GM23248 (cell line): ENCODE measurements around the gene FAM76A.

Experiments
- EZH2 ChIP-seq: fragments of 200-600 bp; sonication (generic); IDR thresholded peaks from 2 replicates; pipeline ENCODE4 v1.6.1; 2018; ENCODE audit warnings: antibody characterized with exemption, mild to moderate bottlenecking; ENCODE audit not compliant: insufficient read depth, poor library complexity, severe bottlenecking
- EZH2phosphoT487 ChIP-seq: fragments of 200-600 bp; sonication (generic); IDR thresholded peaks from 2 replicates; pipeline ENCODE4 v1.6.1; 2018; ENCODE audit warnings: antibody characterized with exemption, moderate library complexity, mild to moderate bottlenecking, low read depth; ENCODE audit not compliant: insufficient read depth

DNA sequence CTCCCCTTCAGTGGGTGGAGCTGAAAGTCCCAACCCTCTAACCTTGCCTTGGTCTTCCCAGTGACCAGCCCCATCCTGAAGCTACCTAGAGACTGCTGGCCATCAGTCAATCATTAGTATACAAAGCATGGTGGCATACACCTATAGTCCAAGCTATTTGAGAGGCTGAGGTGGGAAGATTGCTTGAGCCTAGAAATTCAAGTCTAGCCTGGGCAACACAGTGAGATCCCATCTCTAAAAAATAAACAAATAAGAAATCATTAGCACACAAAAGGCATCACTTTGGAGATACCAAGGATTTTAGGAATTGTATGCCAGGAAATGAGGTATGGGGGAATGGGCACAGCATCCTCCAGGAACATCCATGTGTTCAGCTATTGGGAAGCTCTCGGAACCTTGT lies 49.4 kb upstream of the FAM76A start:
- TF ChIP-seq EZH2, result no peak
- TF ChIP-seq EZH2phosphoT487, result no peak
